NCI-H82 treated with DMSO at 0.1 percent for 48 hours (cell line): ENCODE data around the gene CHST11.
A peak's percentile ranks its signal among the peaks of the same experiment; 100 is the strongest.

Experiments
- DNase-seq: peaks from one replicate; lab custom pipeline; 2025; ENCODE audit not compliant: unreplicated experiment; lab: John Stamatoyannopoulos, UW

CHST11 gene

DNA sequence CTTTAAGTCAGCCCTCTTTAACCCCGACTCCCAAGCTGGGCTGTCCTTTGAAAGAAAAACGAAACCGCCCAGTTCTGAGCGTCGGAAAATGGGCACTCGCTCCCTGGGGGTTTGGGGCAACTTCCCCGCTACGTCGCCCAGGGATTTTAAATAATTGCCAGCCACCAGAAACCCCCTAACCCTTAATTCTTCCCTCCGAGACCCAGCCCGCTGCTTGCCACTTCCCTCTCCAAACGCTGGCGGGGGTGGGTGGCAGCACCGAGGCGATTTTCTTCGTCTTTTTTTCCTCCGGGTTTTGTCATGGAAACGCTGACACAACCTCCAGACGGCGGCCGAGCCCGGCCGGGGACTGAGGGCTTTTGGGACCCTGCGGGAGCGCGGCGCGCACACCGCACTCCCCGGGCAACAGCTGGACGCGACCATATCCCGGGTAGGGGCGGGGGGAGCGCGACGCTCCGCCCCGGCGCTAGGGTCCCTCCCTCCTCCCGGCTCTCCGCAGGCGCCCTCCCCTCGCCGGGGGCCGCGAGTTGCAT is at the start of gene CHST11:
Gene CHST11, plus strand, starts transcription at position 532 of the 533 bp plus-strand sequence.
- DNase-seq: peak; percentile 43

DNA sequence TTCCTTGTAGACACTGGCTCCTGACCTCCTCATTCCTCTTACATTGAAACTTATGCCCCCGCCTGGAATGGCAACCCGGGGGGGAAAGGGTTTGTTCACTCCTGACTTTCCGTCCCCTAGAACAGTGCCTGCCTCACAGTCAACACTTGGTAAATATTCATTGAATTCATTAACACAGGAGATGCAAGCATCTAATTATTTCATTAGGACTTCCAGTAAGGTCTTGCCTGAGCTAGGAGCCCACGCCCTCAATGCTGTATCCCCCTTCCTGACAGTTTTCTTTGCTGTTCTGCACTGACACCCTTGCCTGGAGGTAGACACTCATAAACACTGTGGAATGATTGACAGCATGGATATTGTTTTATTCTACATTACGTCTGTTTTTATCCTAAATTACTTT is 49.3 kb upstream of the CHST11 start:
- DNase-seq: no peak

DNA sequence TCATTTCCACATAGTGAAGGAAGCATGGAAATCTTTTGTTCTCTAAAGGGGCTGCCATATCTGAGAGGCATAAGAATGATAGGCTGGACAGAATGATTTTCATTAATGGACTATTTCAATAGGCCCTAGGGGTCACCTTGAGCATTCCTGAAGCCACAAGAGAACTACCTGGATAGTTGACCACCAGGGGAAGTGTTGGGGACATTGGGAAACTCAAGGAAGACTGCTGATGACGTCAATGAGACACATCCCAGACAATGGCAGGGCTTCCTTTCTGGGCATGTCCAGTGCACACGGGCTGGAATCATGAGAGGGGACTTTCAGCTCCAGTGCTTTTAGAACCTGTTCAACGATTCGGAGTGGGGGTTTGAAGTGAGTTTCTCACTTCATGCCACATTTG is 48.8 kb upstream of the CHST11 start:
- DNase-seq: no peak

DNA sequence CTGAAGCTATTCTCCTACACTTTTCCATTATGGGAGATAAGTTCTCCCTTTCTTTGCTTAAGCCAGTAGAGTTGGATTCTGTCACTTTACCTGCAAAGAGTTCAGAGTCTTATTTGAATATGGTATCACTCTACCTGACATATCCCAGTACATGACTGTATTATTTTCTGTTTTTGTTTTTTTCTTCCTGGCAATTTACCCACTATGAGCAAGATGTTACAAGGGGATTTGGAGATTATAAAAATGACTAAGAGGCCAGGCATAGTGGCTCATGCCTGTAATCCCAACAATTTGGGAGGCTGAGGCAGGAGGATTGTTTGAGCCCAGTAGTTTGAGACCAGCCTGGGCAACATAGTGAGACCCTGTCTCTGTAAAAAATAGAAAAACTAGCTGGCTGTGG is 46.4 kb upstream of the CHST11 start:
- no peak for DNase-seq

DNA sequence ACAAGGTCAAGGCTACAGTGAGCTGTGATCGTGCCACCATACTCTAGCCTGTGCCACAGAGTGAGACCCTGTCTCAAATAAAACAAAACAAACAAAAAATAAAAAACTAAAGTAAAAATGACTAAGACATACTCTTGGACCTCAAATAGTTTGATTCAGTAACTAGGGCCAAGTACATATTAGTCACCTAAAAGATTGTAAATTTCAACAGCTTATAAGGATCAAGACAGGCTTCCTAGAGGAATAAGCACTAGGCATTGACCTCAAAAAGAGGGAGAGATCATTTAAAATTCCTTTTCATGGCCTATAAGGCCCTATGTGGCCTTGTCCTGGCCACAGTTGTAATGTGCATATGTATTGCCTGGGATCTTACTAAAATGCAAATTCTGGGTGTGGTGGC is 46.0 kb upstream of the CHST11 start:
- no peak for DNase-seq

DNA sequence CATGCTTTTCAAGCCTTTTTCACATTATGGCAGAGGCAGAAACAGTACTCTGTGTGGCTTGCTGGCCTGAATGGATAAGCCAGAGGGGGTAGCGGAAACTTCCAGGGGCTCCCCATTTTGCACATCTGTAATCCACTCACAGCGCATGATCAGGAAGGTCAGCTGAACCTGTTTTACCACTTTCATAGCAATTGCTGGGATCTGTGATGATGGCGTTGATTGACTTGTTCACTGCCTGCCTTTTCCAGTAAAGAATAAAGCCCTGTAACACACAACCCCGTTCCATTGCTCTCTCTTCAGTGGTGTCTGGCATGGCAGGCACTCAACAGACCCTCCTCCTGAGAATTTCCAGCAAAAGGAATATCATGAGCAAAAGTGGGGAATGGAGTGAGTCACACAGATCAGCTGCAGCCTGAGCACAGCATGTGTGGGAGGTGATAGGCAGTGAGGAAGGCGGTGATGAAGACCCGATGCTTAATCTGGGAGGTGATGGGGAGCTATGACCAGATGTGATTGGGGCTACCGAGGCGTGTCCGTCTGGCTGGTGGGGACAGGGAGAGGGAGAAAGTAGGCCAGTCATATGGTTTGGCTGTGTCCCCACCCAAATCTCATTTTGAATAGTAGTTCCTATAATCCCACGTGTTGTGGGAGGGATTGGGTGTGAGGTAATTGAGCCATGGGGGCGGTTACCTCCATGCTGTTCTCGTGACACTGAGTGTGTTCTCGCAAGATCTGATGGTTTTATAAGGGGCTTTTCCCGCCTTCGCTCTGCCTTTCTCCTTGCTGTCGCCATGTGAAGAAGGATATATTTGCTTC is 44.7 kb upstream of the CHST11 start:
- DNase-seq: no peak

DNA sequence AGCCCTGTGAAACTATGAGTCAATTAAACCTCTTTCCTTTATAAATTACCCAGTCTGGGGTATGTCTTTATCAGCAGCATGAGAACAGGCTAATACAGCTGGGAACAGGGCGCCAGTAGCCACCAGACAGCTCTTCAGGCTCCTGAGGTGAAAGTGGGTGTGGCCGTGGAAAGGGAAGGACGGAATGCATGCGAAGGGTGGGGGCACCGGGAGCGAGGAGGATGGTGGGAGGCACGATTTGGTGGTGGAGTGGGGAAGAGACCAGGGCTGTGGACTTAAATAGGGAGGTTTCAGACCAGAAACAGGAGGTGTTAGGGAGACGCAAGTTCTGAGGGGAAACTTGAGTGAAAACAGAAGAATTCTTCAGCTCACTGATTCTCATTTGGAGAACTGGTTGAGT is 44.1 kb upstream of the CHST11 start:
- DNase-seq: no peak

DNA sequence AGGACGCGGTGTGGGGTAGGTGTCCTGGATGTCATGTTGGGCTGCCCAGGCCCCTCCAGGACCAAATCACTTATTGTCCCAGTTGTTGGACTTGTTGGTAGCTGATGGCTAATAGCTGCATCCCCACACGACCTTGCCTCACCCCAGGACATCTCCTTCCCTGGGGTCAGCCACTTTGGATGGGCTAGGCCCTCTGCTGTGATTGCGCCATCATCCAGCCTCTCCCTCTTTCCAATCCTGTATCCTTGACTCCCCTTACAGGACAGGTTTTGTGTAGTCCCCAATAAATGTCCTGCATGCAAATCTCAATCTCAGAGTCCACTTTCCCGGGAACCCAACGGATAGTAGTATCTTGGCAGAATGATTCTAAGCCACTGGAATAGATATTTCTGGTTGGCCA is 43.4 kb upstream of the CHST11 start:
- DNase-seq: no peak

DNA sequence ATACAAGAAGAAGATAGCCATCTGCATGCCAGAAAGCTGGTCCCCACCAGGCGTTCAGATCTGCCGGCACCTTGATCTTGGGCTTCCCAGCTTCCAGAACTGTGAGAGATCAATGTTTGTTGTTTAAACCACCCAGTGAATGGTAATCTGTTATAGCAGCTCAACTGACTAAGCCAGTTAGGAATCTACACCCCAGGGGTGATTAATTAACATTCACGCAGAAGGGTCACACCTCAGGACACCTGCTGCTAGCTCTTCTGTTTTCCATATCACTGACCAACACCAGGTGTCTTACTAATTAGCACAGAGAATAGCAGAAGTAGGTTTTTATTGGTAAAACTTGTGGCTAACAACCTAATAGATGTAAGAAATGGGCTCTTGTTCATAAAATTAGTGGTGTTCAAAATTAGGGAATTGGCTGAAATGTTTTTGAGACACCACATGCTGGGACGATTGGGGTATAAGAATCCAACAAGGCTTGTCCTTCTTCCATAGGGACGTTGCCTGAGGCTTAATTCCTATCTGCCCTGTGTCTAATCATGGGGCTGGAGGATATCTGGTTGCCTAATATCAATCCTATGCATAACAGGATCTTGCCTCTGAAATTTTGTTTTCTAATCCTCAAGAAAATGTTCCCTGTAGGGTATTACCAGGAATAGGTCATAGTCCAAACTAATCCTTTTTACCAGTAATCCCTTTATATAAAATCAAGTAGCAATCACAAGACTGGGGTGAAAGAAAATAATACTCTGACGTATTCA is 42.0 kb upstream of the CHST11 start:
- peak; percentile 87 for DNase-seq

DNA sequence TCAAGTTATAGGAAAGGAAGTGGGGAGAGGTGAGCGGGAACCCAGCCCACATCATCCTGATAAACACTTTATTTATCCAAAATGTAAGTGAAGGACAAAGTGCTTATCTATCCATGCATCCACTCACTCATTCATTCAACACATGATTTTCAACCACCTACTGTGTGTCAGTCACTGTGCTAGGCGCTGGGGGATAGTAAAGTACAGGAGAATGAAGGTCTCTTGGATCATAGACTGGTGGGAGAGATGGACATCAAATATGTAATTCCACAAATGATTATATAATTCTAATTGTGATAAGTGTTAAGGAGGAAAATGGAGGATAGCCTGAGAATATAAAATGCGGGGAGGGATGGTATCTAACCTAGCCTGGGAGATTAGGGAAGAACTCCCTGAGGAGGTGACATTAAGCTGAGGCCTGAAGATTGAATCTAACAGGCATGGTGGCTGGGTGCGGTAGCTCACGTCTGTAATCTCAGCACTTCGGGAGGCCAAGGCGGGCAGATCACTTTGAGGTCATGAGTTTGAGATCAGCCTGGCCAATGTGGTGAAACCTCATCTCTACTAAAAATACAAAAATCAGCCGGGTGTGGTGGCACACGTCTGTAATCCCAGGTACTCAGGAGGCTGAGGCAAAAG is 41.3 kb upstream of the CHST11 start:
- DNase-seq: no peak

DNA sequence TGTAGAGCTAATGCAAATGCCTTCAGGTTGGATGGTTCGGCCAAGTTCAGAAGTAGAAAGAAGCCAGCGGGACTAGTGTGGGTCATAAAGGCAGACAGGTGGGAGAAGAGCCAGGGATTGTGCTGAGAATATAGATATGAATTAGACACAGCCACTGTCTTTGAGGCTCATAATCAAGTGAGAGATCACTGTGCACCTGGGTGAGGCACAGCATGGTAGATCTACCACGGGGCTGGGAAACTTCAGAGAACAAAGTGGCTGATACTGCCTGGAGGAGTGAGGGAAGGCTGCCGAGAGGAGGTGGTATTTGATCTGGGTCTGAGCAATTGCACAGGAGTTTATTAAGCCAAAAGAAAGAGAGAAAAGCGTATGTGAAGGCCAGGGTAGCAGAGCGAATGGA is 40.6 kb upstream of the CHST11 start:
- no peak for DNase-seq

DNA sequence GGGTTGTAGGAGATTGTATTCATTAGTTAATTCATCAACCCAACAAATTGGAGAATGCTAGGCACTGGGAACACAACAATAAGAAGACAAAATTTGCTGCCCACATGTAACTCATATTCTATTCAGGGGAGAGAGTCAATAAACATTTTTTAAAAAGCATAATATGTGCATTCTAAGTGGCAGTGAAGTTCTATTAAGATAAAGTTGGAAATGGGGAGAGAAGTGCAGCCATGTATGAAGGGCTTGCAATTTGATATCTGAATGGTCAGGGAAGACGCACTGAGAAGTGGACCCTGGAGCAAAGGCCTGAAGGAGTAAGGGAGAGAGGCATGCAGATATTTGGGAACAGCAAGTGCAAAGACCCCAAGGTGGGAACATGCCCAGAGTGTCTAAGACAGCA is 40.2 kb upstream of the CHST11 start:
- no peak for DNase-seq

DNA sequence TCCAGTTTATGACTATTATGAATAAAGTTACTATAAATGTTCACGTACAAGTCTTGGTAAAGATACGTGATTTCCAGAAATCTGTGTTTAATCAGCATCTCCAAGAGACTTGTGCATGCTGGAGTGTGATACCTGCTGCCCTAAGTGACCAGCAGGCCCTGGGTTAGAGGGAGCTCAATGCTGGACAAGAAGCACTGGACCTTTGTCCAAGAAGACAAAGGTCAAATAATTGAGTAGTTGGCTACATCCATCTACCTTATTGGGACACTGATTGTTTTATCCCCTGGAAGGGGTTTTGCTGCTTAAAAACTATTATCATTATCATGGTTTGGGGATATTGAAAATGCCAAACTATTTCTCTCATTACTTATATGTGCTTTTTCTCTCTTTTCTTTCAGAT is 37.0 kb upstream of the CHST11 start:
- no peak for DNase-seq

DNA sequence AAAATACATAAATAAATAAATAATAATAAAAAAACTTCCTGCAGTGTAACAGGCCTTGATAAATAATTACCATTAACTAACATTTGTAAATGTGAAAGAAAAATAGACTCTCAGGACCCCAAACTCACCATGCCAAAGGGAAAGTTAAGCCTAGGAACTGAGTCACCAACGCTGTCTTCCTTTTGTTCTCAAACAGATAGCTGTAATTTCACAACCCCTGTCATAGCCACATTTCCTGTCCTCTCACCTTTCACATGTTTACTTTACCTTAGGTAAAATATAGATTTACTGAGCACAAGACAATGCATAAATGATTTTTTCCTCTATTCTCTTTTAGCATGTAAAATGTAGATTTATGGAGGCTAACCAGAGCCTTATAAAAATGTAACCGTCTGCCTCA is 35.9 kb upstream of the CHST11 start:
- DNase-seq: no peak

DNA sequence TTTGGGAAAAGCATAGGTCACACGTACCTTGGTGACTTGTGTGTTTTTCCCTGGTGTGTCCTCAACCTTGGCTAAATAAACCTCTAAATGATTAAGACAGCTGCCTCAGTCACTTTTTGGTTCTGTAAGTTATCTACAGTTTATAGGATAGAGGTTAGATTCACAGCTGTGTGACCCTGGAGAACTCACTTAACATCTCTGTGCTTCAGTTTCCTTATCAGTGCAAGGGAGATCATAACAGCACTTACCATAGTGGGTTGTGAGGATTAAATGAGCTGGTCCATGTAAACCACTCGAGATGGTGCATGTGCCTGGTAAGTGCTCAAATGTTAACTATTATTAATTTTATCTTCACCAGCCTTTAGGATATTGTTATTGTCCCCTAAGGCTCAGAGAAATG is 35.4 kb upstream of the CHST11 start:
- no peak for DNase-seq

DNA sequence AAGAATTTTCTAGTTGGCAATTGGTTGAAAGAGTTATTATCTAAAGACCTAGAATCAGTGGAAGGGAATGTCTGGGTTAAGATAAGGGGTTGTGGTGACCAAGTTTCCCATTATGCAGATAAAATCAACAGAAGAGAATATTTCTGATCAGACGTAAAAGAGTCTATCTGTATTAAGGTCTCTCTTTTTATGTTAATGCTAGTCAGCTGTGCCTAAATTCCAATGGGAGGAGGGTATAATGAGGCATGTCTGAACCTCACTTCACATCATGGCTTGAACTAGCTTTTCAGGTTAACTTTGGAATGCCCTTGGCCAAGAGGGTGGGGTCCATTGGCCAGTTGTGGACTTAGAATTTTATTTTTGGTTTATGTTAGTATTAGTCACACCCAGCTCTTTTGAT is 34.3 kb upstream of the CHST11 start:
- no peak for DNase-seq

DNA sequence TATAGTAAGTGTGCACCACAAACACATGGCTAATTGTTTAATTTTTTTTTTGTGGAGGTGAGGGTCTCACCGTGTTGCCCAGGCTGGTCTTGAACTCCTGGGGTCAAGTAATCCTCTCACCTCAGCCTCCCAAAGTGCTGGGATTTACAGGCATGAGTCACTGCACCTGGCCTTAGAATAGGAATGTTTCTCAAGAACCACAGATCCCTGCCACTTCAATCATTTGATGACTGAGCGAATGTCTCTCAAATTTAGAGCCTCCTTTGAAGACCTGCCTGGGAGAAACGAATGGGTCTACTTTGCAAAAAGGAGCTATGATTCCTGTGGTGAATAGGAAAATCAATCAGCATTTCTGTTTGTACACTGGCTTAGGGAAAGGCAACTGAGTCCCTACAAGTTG is 33.5 kb upstream of the CHST11 start:
- no peak for DNase-seq

DNA sequence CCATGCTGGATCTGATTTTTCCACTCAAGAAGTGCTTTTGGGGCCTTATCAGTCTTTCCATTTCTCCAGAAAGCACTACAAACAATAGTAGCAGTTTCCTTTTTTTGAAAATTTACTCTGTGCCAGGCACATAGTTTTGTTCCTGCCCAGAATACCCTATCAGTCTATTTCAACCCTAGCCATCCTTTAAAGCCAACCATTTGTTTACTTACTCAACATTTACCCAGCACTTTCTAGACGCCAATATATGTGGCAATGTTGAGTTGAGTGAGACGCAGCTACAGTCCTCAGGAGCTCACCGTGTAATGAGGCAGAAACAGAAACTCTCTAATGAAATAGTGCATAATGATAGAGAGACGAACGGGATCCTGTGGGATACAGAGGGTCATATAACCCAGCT is 32.9 kb upstream of the CHST11 start:
- DNase-seq: no peak

DNA sequence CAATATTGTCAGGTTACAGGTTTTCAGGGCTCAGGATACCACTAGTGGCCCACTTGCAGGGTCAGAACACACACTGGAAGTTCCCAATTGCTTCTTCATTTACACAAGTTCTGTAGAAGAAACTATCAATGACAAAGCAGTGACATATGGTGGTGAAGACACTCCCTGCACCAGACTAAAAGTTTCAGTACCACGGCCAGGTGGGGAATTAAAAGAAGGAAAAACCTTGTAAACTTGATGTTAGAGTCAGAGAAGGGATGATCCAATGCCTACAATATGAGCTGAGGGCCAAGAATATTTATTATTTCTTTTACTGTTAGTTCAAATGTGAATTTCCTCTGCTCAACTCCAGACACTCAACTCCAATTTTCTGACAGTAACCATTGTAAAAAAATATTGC is 31.8 kb upstream of the CHST11 start:
- DNase-seq: no peak

DNA sequence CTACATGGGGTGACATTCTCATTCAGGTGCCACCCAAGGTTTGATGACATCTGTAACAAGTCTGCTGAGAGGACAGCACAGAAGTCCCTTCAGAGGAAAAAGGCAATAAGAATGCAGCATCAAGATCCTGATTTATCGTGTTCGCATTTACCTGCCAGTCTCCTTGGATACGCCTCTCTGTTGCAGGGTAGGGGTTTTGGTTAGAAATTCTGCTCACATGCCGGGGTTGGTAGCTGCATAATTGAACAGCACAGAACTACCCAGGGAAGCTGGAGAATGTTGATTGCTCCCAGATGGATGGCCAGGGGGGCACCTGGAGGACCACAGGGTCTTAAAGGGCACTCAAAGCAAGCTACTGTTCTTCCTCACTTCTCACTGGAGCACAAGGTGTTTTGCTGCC is 31.1 kb upstream of the CHST11 start:
- no peak for DNase-seq

DNA sequence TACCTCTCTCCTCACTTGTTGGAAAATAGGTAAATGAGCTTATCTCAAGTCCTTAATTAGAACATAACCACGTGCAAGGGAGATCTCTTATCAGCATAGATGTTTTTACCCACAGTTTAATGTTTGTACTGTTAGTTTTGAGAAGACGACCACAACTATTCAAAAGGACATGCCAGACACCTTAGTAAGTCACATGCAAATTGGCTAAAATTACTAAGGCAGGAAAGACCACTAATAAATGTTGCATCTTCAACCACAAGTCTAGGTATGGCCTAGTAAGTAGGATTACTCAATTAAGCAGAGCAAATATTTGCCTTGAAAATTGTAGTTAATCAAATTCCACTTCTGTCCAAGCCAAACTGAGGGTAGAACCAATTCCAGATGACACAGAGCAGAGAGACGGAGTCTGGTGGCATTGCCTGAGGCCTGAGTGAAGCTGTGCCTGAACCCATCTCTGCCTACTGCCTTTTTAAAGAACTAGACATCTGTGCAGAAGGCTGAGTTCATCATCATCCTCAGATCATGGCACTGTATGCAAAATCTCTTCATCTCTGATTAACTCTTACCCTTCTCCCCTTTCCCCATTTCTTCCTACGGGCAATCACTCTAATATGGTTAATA is 29.7 kb upstream of the CHST11 start:
- no peak for DNase-seq
